A375 (cell line): ENCODE data around the gene MEAK7. TPM values are rescaled to one million over a fixed set of nuclear protein-coding genes. Genes with fewer than 3 reads are reported as not detected.

Experiments
- total RNA-seq: library from RNA; depleted of rRNA; stranded (reverse); fragments of >200 nt; shearing (Covaris generic); gene quantifications from 2 replicates; pipeline ENCODE4 v1.2.3, GENCODE V29; 2014; rRNA removed

Gene MEAK7, protein sequence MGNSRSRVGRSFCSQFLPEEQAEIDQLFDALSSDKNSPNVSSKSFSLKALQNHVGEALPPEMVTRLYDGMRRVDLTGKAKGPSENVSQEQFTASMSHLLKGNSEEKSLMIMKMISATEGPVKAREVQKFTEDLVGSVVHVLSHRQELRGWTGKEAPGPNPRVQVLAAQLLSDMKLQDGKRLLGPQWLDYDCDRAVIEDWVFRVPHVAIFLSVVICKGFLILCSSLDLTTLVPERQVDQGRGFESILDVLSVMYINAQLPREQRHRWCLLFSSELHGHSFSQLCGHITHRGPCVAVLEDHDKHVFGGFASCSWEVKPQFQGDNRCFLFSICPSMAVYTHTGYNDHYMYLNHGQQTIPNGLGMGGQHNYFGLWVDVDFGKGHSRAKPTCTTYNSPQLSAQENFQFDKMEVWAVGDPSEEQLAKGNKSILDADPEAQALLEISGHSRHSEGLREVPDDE
- 18.5 and 19.2 TPM in 2 replicates for total RNA-seq

GRCh38 chr16:84504420-84505248 lies at the start of gene MEAK7:
MEAK7 (minus strand) TSS chr16:84504659; CDS start chr16:84498086, 6,573 bp downstream.

Other genes starting within 250 kb of the MEAK7 start
- not detected in 2 replicates for gene WFDC1, start 209.8 kb downstream of the MEAK7 start, total RNA-seq
- 1.6 TPM in 1 of 2 replicates, not detected in the other for gene ATP2C2, start 136.1 kb downstream of the MEAK7 start, total RNA-seq
- 308 and 334 TPM in 2 replicates for gene COTL1, start 113.4 kb upstream of the MEAK7 start, total RNA-seq
- 21.0 and 25.9 TPM in 2 replicates for gene KLHL36, start 143.9 kb upstream of the MEAK7 start, total RNA-seq
- gene USP10, start 195.3 kb upstream of the MEAK7 start, total RNA-seq, result 76.5 and 79.4 TPM in 2 replicates